ENCODE measurements around the gene PRPF6.

The PRPF6 gene

DNA sequence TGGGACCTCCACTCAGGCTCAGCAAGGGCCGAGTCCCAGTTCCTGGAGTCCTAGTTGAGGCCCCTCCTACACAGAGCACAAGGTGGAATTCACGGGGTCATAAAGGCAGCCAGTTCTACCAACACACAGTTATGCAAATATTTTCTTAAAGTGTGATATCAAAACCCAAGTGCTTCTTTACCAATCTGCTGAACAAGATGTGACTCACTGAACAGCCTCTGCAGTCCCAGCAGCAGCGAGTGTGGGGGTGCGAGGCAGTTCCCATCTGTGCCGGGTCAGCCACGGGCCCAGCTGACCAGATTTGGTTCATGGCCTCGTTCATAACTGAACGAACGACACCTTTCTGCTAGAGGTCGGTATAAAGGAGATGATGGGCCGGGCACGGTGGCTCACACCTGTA, 77.6 kb downstream of the PRPF6 start:
- no peak for DNase-seq (ENCODE audit: low spot score)

DNA sequence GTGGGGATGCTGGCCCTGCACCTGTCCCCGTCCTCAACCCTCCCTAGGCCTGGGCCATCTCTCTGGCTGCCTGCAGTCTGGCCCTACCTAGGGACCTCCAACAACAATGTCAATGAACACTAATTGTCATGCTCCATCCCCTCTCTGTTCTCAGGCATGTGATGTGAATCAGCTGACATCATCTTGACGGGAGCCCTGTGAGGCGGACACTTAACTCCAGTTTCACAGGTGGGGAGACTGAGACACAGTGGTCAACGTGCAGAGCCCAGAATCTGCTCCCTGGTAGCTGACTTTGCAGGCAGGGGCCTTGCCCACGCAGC, 81.3 kb downstream of the PRPF6 start:
- DNase-seq (ENCODE audit: low spot score) = no peak

DNA sequence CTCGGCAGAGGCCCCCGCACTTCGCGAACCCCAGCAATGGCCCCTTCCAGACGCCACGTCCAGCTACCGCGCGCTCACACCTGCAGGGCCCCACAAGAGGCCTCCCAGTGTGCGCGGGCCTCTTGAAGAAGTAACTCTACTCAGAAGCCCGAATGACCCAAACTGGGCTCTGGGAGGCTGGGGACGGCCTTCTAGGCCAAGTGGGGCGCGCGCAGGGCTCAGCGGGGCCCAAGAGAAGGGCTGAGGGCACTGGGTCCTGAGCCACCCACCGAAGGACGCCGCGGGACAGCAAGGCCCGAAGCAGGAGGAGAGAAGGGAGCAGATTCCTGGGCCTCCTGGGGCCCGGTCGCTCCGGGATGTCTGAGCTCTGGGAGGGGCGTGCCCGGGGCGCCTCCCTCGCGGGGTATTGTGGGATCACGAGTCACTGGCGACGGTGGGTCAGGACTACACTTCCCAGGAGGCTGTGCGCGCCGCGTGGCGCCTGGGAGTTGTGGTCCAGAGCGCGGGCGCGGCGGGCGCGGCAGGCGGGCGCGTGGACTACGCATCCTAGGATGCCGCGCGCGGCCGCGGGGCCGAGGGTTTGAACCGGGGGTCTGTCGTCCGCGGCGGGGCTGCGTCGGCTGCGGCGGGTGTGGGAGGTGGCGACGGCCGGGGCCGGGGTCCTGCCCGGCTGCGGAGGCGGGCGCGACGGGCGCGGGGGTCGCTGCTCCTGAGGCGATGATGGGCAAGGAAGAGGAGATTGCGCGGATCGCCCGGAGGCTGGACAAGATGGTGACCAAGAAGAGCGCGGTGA, 81.9 kb downstream of the PRPF6 start, which contains the start of gene TCEA2:
Gene TCEA2 (plus strand): TSS at position 603 of the 793 bp plus-strand sequence. CDS start 115 bp downstream, at position 718.
- peak; percentile 98 for DNase-seq (ENCODE audit: low spot score)

DNA sequence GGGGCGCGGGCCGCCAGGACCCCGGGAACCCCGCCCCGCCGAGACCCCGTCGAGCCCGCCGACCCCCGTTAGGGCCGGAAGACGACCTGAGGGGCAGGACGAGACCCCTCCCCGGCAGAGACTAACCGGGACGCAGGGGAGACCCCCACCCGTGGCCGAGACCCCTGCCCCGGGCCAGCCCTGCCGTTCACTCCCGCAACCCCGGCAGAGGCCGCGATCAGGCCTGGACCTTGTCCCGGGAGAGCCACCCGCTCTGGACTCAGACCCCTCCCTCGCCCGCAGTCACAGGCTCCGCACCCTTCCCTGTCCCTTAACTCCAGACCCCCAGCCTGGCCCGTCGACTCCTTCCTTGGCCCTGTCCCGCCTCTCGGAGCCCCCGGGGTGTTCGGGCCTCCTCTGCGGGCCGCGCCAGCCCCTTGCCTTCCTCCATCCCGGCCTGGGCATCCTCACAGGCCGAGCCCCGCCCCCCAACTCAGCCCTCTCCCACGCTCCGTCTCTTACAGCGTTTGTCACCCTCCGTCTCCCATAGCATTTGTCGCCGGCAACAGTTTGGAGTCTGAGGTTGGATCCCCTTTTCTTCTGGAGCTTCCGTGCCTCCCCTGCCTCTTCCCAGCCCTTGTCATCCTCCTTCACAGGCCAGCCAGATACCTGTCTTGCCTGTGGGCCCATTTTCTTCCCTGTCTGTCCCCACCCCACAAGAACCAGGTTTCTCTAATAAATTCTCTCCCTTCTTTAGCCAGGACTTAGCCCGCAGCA, 82.6 kb downstream of the PRPF6 start:
- DNase-seq (ENCODE audit: low spot score) = no peak

DNA sequence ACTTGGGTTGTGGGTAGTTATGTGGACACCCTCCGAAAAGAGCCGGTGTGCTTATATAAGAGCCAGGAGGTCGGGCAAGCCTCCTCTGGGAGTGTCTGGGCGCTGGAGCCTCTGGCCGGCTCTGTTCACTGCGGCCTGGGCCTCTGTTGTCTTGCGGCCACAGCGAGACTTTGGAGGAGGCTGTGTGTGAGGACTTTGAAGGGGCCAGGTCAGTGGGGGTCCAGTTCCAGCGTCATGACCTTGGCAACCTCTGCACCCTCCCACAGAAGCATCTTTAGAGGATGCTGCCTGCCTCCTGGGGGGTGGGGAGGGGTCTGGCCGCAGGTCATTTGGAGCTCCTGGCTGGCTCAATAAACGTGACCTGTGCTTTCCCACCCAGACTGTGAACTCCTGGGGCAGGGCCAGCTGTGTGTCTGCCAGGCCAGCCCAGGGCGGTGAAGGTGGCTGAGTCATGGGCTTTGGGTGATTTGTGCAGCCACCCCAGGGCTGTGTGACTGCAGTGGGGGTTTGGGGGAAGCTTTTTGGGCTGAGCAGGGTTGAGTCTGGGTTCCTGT, 83.3 kb downstream of the PRPF6 start:
- no peak for DNase-seq (ENCODE audit: low spot score)

DNA sequence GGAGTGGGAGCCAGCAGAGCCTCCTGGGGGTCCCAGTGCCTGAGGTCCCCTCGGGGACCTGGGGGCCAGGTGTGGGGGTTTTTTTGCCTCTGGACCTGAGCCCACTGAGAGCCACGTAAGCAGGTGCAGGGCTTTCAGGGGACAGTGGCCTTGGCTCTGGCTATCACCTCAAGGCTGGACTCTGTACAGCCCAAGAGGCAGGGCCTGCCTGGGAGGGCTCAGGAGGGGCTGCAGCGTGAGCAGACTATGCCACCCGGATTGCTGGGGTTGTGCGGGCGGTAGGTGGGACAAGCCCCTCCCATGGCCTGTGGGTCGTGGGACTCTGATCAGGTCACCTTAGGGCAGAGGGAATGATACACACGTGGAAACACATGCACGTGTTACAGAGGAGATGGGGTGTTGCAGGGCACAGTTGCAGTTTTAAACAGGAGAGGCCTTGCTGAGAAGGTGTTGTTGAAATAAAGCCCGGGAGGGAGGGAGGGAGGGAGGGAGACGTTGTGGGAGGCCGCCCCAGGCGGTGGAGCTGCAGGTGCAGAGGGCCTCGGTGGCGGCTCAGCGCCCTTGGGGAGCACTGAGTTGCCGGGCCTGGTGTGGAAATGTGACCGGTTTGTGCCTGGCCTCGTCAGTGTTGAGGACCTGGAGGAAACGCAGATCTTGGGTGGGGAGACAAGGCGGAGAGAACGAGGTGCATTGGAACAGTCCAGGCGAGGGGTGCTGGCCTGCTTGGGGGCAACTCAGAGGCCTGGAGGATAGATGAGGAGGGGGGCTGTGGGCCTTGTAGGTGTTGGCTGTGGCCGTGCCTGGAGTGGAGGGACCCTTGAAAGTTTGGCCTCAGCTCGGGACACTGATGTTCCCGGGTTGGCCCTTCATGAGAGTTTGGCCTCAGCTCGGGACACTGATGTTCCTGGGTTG, 84.4 kb downstream of the PRPF6 start:
- DNase-seq (ENCODE audit: low spot score) = no peak

DNA sequence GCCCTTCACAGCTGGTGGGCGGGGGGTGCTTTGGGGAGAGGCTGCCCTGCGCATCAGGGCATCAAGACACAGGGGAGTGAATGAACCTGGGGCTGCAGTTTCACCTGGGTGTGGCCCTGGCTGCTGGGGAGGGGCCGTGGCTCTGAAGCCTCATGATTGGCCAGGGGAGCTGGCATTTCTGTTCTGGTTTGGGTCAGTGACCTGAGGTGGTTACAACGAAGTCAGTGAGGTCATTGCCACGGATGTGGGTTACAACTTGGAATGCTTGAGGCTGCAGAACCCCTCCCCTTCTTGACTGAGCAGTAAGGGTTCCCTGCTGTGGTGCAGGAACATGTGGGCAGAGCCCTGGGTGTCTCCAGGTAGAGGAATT, 85.0 kb downstream of the PRPF6 start:
- DNase-seq (ENCODE audit: low spot score) = no peak

DNA sequence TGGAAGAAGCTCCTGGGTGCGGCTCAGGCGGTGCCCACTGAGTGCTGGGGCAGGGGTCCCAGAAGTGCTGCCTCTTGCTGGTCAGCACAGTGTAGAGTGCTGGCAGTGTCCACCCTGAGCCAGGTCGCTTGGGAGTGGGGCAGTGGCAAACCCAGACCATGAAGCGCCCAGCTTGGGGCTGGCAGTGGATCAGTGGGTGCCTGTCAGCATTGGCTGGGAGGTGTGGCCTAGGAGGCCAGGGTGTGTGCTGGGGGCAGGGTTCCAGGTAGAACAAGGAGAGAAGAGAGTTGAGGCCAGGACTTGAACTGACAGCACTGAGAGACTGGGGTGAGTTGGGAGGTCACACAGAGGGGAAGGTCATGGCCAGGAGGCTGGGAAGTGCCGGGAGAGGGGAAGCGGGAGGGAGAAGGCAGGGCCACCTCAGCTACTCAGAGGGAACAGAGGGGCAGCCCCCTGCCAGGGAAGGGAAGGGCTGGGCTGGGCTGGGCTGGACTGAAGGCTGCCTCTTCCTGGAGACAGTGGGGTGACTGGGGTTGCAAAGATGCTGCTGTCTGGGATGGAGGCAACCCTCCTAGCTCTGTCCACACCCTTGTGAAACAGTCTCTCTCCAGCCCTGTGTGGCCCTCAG, 86.2 kb downstream of the PRPF6 start:
- DNase-seq (ENCODE audit: low spot score) = no peak

DNA sequence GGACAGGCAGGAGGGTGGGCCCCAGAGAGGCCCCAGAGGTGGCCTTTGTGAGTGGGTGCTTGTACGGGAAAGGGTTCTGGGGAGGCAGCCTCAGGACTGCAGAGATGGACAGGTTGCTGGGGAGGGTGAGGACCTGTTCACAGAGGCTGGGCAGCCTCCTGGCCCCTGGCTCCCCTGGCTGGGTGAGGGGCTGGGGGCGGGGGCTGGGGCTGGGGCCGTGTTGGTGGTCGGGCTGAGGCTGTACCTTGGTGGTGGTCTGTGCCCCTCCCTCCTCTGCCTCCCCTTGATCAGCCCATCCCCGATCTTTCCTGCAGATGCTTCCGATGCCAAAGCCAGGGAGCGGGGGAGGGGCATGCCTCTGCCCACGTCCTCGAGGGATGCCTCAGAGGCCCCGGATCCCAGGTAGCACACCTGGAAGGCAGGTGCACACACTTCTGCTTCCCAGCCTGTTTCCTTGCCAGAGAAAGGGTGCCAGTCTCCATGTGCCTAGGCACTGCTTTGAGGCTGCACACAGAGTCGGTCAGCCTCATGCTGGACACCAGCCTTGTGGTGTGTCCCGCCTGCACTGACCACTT, 86.9 kb downstream of the PRPF6 start:
- no peak for DNase-seq (ENCODE audit: low spot score)

DNA sequence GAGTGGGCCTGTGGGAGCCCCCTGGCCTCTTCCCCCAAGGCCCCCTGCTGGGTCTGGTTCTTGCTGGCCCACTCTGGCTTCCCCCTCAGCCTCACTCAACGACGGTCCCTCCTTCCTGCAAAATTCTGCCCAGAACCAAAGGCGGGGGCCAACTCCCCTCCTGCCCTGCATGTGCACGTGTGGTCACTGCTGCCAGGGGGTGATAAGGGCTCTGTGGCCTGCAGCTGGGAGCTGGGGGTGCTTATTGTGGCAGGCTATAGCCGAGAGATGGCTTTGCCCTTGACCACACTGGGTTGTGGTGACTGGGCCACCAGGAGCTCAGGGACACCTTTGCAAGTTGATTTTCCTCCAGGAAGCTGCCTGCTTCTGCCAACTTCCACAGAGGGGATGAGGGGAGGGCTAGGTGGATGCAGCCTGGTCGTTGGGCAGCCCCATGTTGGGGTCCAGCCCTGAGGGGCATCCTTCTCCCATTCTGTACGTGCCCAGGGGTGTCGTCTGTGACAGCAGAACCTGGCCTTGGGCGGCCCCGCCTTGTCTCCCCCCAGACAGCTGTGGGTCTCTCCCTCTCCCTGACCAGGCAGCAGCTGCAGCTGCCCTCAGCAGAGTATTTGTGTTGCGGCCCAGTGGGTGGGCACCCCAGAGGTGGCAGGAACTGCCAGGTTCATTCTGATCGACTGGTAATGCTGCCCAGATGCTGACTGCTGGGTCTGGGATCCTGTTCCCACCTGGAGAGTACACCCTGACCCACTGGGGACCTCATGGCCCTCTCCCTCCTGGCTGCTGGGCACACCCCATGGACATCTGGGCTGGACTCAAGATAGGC, 87.7 kb downstream of the PRPF6 start:
- no peak for DNase-seq (ENCODE audit: low spot score)

DNA sequence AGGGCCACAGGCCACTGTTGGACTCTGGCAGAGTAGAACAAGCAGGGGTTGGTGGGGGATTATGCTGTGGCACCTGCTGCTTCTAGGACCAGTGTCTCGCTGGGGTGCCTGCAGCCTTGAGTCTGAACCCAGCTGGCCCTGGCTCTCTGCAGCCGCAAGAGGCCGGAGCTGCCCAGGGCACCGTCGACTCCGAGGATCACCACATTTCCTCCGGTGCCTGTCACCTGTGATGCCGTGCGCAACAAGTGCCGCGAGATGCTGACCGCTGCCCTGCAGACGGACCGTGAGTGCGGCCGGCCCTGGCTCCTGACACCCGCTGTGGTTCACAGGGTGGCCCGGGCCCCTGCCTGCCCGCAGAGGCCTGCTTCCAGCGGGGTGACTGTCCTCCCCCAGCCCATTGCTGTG, 88.3 kb downstream of the PRPF6 start:
- no peak for DNase-seq (ENCODE audit: low spot score)

DNA sequence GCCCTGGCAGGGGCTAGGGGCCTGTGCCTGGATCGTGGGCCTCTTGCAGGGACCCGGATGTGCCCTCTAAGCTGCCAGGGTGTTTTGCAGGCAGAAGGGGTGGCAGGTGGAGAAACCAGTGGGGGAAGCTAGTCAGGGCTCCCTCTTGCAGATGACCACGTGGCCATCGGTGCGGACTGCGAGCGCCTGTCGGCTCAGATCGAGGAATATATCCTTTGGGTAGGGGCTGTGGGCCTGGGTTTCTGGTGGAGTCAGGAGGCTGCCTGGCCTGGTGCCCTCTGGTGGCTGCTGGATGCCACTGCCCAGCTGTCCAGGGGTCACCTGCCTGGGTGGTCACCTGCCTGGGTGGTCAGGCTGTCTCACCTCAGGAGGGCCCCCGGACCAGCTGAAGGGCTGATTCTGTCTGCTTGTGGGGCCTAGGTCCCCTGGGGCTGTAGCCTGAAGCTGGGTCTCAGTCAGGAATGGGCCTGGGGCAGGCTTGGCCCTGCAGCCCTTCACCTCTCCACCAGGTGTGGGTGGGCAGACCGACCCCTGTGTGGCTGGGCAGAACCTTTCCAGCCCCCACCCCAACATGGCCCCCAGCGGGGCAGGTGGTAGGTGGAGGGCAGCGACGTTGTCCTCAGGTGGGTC, 88.8 kb downstream of the PRPF6 start:
- DNase-seq (ENCODE audit: low spot score) = peak; percentile 77

DNA sequence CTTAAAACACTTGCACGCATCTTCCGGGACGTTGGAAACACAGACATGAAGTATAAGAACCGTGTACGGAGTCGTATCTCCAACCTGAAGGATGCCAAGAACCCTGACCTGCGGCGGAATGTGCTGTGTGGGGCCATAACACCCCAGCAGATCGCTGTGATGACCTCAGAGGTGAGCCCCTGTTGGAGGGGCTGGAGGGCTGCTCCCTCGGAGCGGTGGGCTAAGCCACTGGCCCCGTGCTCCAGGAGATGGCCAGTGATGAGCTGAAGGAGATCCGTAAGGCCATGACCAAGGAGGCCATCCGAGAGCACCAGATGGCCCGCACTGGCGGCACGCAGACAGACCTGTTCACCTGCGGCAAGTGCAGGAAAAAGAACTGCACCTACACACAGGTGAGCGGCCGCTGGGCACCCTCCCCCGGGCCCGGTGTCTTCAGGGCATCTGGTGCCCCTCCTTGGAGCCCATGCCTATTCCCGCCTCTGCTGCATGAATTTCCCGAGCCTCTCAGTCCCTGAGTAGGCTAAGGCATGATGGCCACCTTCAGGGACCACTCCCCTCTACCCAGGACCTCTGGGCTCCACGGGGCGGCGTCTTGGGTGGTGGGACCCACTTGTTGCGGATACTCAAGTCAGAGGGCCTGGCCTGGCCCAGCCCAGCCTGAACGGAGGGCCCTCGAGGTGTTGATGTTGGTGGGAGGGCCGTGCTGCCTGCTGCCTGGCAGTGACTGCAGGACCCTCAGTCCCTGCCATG, 89.5 kb downstream of the PRPF6 start:
- DNase-seq (ENCODE audit: low spot score) = no peak

DNA sequence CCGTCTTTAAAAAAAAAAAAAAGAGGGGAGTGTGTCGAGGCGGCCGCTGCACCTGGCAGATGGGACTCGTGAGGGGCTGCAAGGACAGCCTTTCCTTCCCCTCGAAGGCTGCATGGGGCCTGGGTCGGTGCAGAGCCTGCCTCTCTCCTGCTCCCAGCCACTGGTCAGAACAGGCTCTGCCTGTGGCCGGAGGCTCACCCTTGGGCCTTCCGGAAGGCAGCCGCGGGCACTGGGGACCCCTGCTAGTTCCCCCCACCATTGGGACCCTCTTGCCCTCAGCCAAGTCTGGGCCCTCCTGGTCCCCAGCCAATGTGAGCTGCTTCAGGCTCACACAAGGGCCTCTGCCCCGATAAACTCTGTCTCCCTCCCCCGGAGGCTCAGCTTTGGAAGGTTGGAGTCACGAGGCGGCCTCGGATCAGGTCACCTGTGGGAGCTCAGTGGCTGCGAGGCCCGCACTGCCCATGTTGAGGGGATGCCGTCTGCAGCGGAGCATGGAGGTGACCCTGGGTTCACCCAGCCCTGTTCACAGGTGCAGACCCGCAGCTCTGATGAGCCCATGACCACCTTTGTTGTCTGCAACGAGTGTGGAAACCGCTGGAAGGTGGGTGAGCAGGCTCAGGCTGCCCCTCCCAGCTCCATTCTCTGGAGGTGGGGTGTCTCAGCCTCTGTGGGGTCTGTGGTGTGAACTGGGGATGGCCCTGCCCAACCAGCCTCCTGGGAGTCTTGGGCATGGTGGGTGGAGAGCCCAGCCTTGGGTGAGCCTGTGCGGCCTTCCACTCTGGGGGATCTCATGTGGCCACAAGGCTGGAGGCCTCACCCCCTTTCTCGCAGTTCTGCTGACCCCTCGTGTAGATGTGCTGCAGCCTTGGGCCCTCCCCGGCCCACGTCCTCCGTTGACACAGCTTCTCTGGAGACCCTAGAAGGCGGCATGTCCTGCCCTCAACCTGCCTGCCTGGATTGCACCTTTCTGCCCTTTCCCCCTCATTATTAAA, 90.7 kb downstream of the PRPF6 start:
- DNase-seq (ENCODE audit: low spot score) = no peak

DNA sequence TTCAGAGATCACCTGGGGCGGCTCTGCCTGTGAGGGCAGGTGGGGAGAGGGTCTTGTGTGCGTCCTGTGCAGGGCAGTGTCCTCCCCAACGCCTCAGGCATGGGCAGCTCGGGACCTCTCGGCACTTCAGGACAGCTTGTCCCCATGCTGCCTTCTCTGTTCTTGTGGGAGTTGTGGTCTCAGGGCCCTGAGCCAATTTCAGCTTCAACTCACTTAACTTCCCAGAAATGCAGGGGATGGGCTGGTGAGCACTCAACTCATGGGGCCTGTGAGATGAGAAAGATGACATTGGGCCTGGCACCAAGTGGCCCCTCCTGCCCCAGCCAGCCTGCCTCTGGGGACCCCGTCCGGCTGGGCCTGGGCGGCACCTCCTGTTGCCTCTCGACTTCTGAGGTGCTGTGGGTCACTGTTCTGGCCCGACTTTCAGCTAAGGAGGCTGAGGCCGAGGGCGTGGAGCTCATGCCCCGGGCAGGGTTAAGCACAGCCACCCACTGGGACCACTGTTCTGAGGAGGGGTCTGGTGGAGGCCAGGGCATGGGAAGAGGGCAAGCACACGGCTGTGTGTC, 91.6 kb downstream of the PRPF6 start:
- no peak for DNase-seq (ENCODE audit: low spot score)

DNA sequence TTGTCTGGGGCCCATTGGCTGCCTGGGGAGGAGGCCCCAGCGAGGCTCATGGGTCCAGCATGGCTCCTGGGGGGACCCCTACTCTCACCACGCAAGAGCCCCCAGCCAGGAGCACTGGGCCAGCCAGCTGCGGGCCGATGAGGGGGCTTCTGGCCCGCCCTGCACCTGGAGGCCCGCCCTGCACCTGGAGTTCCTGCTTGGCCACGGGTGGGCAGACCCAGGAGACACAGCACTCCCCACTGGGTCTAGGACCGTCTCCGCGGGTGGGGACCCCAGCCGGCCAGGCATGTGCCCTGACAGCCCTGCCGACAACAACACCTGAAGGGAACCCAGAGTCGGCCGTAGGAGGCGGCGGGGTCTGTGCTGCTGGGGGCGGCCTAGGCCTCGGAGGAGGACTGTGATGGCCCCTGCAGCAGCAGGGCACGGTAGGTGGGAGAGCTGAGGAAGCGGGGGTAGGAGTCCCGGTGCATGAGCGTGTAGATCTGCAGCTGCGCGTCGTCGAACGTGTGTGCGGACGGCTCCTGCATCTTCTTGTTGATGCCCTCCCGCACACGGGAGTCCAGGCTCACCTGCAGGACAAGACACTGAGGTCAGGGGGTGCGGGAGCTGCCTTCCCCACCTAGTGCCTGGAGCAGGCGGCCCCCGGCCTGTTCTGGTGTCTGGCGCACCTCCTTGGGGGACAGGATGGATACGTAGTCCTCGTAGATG, 92.7 kb downstream of the PRPF6 start:
- DNase-seq (ENCODE audit: low spot score) = no peak

All from SK-N-DZ (cell line).